Esophagus squamous epithelium (tissue), 4 donors: ENCODE measurements around the gene C3orf22.

ENCODE experiments used
- POLR2A ChIP-seq, 4 donors: fragments of 450-650 bp; IDR thresholded peaks; one replicate each; pipeline ENCODE4 v1.6.1; 2017; ENCODE audit warnings: antibody characterized with exemption in 4 of 4, mild to moderate bottlenecking in 4 of 4, moderate library complexity in 3 of 4
- TF ChIP-seq, protein P1 (sequence below), 6 experiments: fragments of 450-650 bp in 4 of 6; fragments of 200-600 bp in 2 of 6; sonication (generic) in 2 of 6; IDR thresholded peaks; one replicate each; pipeline ENCODE4 v1.5.1; 2016 to 2019; ENCODE audit warnings: antibody characterized with exemption in 6 of 6, mild to moderate bottlenecking in 4 of 6, moderate library complexity in 4 of 6

DNA sequence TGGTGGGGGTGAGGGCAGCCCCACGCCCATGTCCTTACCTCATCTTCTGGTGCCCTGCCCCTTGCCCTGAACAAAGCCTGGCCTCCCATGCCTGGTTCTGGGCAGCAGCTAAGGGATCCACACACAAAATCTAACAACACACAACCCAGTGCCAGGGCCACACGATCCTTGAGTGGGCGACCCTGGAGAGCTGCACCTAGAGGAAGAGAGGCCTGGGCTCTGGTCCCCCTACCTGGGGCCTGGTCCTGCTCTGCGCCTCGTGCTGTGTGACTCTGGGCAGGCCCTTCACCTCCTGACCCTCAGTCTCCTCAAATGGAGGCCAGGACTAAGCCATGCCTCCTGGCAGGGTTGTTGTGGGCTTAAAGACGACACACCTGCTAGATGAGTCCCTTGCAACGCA, 20.0 kb upstream of the C3orf22 start:
- TF ChIP-seq POLR2A (IDR thresholded peaks at IDR 0.05), result no peak
- TF ChIP-seq, protein P1, sequence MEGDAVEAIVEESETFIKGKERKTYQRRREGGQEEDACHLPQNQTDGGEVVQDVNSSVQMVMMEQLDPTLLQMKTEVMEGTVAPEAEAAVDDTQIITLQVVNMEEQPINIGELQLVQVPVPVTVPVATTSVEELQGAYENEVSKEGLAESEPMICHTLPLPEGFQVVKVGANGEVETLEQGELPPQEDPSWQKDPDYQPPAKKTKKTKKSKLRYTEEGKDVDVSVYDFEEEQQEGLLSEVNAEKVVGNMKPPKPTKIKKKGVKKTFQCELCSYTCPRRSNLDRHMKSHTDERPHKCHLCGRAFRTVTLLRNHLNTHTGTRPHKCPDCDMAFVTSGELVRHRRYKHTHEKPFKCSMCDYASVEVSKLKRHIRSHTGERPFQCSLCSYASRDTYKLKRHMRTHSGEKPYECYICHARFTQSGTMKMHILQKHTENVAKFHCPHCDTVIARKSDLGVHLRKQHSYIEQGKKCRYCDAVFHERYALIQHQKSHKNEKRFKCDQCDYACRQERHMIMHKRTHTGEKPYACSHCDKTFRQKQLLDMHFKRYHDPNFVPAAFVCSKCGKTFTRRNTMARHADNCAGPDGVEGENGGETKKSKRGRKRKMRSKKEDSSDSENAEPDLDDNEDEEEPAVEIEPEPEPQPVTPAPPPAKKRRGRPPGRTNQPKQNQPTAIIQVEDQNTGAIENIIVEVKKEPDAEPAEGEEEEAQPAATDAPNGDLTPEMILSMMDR (IDR thresholded peaks at IDR 0.05), result no peak
